Vagina (tissue), 2 donors: ENCODE results near the gene CBX2.

Experiments used
- POLR2A ChIP-seq, 2 donors: fragments of 450-650 bp; IDR thresholded peaks; one replicate each; pipeline ENCODE4 v1.6.1; 2017; ENCODE audit warnings: antibody characterized with exemption in 2 of 2, mild to moderate bottlenecking in 2 of 2, moderate library complexity in 2 of 2
- POLR2AphosphoS5 ChIP-seq, 2 donors: sonication (generic); formaldehyde crosslinking; IDR thresholded peaks; one replicate each; pipeline ENCODE4 v1.9.0; 2017; ENCODE audit warnings: antibody characterized with exemption in 2 of 2, mild to moderate bottlenecking in 2 of 2, low read depth in 1 of 2; ENCODE audit not compliant: insufficient read depth in 1 of 2
- TF ChIP-seq, protein P1 (sequence below), 3 experiments: fragments of 450-650 bp in 2 of 3; fragments of 200-600 bp in 1 of 3; sonication (generic) in 1 of 3; IDR thresholded peaks; one replicate each; pipeline ENCODE4 v1.5.1; 2017 to 2019; ENCODE audit warnings: antibody characterized with exemption in 3 of 3, mild to moderate bottlenecking in 2 of 3, moderate library complexity in 2 of 3

DNA sequence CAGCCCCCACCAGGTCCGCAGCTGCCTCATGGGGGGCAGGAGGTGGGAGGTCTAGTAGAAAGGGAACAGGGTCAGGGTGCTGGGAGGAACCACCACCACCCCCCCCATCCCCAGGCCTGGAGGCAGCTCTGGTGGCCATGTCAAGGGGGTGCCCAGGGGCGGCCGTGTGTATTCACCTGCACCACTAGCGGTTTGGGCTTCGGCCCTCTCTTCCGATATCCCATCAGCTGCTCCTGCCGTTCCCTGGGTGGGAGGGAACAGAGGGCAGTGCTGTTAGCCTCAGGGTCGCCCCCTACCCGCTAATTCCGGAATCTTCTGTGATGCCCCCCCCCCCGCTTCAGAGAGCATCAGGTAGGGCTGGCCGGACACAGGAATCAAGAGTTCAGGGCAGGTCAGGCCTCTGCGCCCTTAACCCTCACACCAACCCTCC lies 57.5 kb downstream of the CBX2 start:
- TF ChIP-seq, protein P1, sequence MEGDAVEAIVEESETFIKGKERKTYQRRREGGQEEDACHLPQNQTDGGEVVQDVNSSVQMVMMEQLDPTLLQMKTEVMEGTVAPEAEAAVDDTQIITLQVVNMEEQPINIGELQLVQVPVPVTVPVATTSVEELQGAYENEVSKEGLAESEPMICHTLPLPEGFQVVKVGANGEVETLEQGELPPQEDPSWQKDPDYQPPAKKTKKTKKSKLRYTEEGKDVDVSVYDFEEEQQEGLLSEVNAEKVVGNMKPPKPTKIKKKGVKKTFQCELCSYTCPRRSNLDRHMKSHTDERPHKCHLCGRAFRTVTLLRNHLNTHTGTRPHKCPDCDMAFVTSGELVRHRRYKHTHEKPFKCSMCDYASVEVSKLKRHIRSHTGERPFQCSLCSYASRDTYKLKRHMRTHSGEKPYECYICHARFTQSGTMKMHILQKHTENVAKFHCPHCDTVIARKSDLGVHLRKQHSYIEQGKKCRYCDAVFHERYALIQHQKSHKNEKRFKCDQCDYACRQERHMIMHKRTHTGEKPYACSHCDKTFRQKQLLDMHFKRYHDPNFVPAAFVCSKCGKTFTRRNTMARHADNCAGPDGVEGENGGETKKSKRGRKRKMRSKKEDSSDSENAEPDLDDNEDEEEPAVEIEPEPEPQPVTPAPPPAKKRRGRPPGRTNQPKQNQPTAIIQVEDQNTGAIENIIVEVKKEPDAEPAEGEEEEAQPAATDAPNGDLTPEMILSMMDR (IDR thresholded peaks at IDR 0.05): no peak
- no peak for TF ChIP-seq POLR2AphosphoS5 (IDR thresholded peaks at IDR 0.05; ENCODE audit: insufficient read depth in 1 of 2, low read depth in 1 of 2)
- no peak for TF ChIP-seq POLR2A (IDR thresholded peaks at IDR 0.05)
